Right atrium auricular region (tissue), 2 donors: ENCODE results near the gene TPRG1. TPM values are rescaled to one million over a fixed set of nuclear protein-coding genes. Genes with fewer than 3 reads are reported as not detected.

ENCODE experiments used
- DNase-seq: peaks from one replicate; pipeline ENCODE4 v3.0.0-alpha.2; 2019; ENCODE audit warnings: low spot score
- H3K27ac ChIP-seq, 2 donors: fragments of 200-600 bp; sonication (generic); 1 replicate in 1 of 2; 2 replicates in 1 of 2; pipeline ENCODE4 v1.5.1; 2016 to 2019
- H3K27me3 ChIP-seq, 2 donors: fragments of 200-600 bp; sonication (generic); one replicate each; pipeline versions ENCODE4 v1.5.1 to v1.6.0; 2017 to 2019
- H3K36me3 ChIP-seq: fragments of 200-600 bp; sonication (generic); one replicate; pipeline ENCODE4 v1.5.1; 2016
- H3K4me1 ChIP-seq, 2 donors: fragments of 200-600 bp; sonication (generic); one replicate each; pipeline versions ENCODE4 v1.5.1 to v1.6.0; 2017 to 2019
- H3K4me3 ChIP-seq, 2 donors: fragments of 200-600 bp; sonication (generic); 1 replicate in 1 of 2; 2 replicates in 1 of 2; pipeline ENCODE4 v1.5.1; 2017 to 2019; ENCODE audit warnings: mild to moderate bottlenecking in 1 of 2, moderate library complexity in 1 of 2
- H3K9me3 ChIP-seq, 2 donors: fragments of 200-600 bp; sonication (generic); one replicate each; pipeline ENCODE4 v1.5.1; 2019
- CTCF ChIP-seq, 2 donors: fragments of 200-600 bp; sonication (generic); IDR thresholded peaks; one replicate each; pipeline ENCODE4 v1.5.1; 2019; ENCODE audit warnings: antibody characterized with exemption in 2 of 2
- total RNA-seq, 2 donors: library from RNA; depleted of rRNA; stranded (reverse); fragments of >200 nt; gene quantifications; one replicate each; pipeline ENCODE4 v1.1.0, GENCODE V29; 2016

The TPRG1 gene
- total RNA-seq, 2 donors from 2014 or later = 0.41 to 2.1 TPM

- DNase-seq = no peak
- Histone ChIP-seq H3K27me3 (no peaks in the 10 kb centered on the region), H3K27ac (no peak overlapping the region), H3K9me3 (no peaks in the 10 kb centered on the region), H3K4me3 (no peak overlapping the region), H3K36me3 (no peaks in the 10 kb centered on the region), H3K4me1 (no peaks in the 10 kb centered on the region)
- TF ChIP-seq CTCF (IDR thresholded peaks at IDR 0.05) = no peak
Observed at GRCh38 chr3:189157232-189158007, 14.4 kb upstream of the TPRG1 start.

DNA sequence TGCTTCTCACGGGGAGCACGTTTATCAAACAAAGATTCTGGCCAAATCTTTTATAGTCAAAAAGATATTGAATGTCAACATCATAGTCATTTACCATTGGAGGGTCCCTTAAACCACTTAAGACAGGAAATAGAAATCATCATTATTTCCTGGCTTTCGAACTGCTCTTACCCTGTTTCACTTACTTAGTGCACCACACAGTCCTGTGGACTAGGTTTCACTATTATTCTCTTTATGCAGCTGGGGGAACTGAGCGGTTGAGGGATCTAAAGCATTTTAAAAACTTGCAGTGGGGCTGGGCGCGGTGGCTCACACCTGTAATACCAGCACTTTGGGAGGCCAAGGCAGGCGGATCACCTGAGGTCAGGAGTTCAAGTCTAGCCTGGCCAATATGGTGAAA, 13.7 kb upstream of the TPRG1 start:
- no peak overlapping the region for H3K4me3 ChIP-seq
- DNase-seq = no peak
- H3K36me3 ChIP-seq = no peaks in the 10 kb centered on the region
- no peak for TF ChIP-seq CTCF (IDR thresholded peaks at IDR 0.05)
- H3K4me1 ChIP-seq = no peaks in the 10 kb centered on the region
- H3K27me3 ChIP-seq = no peaks in the 10 kb centered on the region
- no peak overlapping the region for H3K27ac ChIP-seq
- no peaks in the 10 kb centered on the region for H3K9me3 ChIP-seq

GRCh38 chr3:189160519-189161309, 11.1 kb upstream of the TPRG1 start:
- H3K4me1 ChIP-seq = no peaks in the 10 kb centered on the region
- no peak for TF ChIP-seq CTCF (IDR thresholded peaks at IDR 0.05)
- no peak overlapping the region for H3K27ac ChIP-seq
- no peak for DNase-seq
- H3K4me3 ChIP-seq = no peak overlapping the region
- no peaks in the 10 kb centered on the region for H3K9me3 ChIP-seq
- H3K27me3 ChIP-seq = no peaks in the 10 kb centered on the region
- H3K36me3 ChIP-seq = no peaks in the 10 kb centered on the region

DNA sequence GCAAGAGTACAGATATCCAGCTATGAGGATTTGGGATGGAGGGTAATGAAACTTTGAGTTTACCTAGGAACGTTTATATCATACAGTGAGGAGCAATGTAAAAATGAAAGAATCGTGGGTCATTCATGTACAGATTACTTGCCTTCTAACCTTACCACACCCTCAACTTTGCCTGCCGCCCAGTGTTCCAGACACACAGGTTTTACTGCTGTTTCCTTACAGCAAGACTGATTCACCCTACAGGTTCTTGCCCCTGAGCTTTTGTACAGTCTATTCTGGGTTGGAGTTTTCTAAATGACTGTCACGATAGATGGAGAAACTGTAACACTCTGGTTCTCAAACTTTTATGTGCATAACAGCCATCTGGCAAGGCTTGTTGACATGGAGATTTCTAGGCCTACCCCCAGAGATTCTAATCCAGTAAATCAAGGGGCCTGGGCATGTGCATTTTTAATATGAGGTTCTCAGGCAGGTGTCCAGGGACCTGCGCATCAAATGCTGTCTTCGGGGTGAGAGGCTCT, 6.6 kb upstream of the TPRG1 start:
- no peaks in the 10 kb centered on the region for H3K27me3 ChIP-seq
- no peak for TF ChIP-seq CTCF (IDR thresholded peaks at IDR 0.05)
- H3K4me3 ChIP-seq = no peak overlapping the region
- DNase-seq = no peak
- H3K27ac ChIP-seq = no peak overlapping the region
- H3K9me3 ChIP-seq = no peaks in the 10 kb centered on the region
- H3K4me1 ChIP-seq = no peaks in the 10 kb centered on the region
- no peaks in the 10 kb centered on the region for H3K36me3 ChIP-seq

DNA sequence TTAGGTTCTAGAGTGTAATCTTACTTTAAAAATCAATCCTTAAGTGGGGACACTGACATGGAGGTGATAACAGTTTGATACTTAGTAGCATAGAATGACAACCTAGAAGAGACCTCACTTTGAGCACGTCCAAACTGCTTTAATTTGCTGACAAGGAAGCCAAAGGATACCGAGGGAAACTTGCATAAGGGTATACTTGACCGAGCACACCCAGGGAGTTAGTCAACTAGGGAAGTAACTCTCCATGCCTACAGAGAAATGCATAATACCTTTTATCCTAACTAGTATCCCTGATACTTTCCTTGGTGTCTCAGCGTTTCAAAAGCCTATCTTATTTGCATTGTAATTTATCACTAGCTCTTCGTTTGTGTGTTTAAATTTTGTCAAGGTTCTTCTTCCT, 5.5 kb upstream of the TPRG1 start:
- Histone ChIP-seq H3K4me3 (no peak overlapping the region), H3K27me3 (no peaks in the 10 kb centered on the region), H3K27ac (no peak overlapping the region), H3K36me3 (no peaks in the 10 kb centered on the region), H3K4me1 (no peaks in the 10 kb centered on the region), H3K9me3 (no peaks in the 10 kb centered on the region)
- DNase-seq = no peak
- no peak for TF ChIP-seq CTCF (IDR thresholded peaks at IDR 0.05)
